Activated naive CD8-positive, alpha-beta T cell treated with anti-CD3 and anti-CD28 coated beads, Interleukin-2, amount 10 ng/mL, durations not matched to agents 7 days and 5 days (primary cell): Measurements from ENCODE around the gene SAPCD2. TPM values are rescaled to one million over a fixed set of nuclear protein-coding genes. Genes with fewer than 3 reads are reported as not detected.
A peak's percentile ranks its signal among the peaks of the same experiment; 100 is the strongest.
"Not testable (repeated sequence)": the region's sequence is repeated elsewhere in the genome, so short reads cannot be mapped to it uniquely, and the experiment has no call there.

Experiments used
- ATAC-seq: fragments of 150-1000 bp; cut with Tn5 transposase; one replicate; pipeline ENCODE4 v1.10.0; 2021; ENCODE audit warnings: low read depth, moderate library complexity
- POLR2A ChIA-PET: fragments of 350-600 bp; sonication (Branson Sonifier 250); formaldehyde crosslinking; loops from one replicate; lab custom pipeline; 2021; ENCODE audit warnings: antibody characterized with exemption; lab: Charles Lee
- DNase-seq: peaks from one replicate; pipeline ENCODE4 v3.0.0; 2021
- H3K27ac Mint-ChIP-seq: one replicate; pipeline ENCODE4 v1.8.0; 2022; ENCODE audit warnings: mild to moderate bottlenecking, mixed read lengths
- H3K27me3 Mint-ChIP-seq: one replicate; pipeline ENCODE4 v1.8.0; 2022; ENCODE audit warnings: mild to moderate bottlenecking, moderate library complexity, mixed read lengths
- H3K36me3 Mint-ChIP-seq: one replicate; pipeline ENCODE4 v1.8.0; 2021; ENCODE audit warnings: mild to moderate bottlenecking, mixed read lengths
- H3K4me1 Mint-ChIP-seq: one replicate; pipeline ENCODE4 v1.8.0; 2021; ENCODE audit warnings: mixed read lengths
- H3K4me3 Mint-ChIP-seq: one replicate; pipeline ENCODE4 v1.8.0; 2022; ENCODE audit warnings: mild to moderate bottlenecking, moderate library complexity, mixed read lengths
- H3K9me3 Mint-ChIP-seq: one replicate; pipeline ENCODE4 v1.8.0; 2021; ENCODE audit warnings: mixed read lengths
- total RNA-seq, 2 experiments: library from RNA; stranded (reverse); gene quantifications; one replicate each; pipeline ENCODE4 v1.2.3, GENCODE V29; 2021

SAPCD2 gene
- total RNA-seq: 10 to 100 TPM; 26.4 to 30.0 TPM

- H3K4me3 Mint-ChIP-seq: peak within 1 kb of the TSS; percentile 82
- POLR2A ChIA-PET: interaction anchor here (0.6 to 5.4 kb wide), 34 partner anchors 8 to 950 kb away, joined by 3 to 75 read pairs (median 4); partner anchors contain the start of genes ABCA2, ANAPC2, CYSRT1 and ENTPD2
- H3K4me1 Mint-ChIP-seq: peaks cover 22% of the 10 kb centered on the region
- no peaks in the 10 kb centered on the region for H3K27me3 Mint-ChIP-seq
- ATAC-seq: peak; percentile 90
- H3K9me3 Mint-ChIP-seq: no peaks in the 10 kb centered on the region
- peak within 1 kb of the TSS; percentile 91 for H3K27ac Mint-ChIP-seq
- H3K36me3 Mint-ChIP-seq: no peaks in the 10 kb centered on the region
- DNase-seq: peak; percentile 90
Measured at GRCh38 chr9:137070201-137070905, at the start of gene SAPCD2. Gene SAPCD2, minus strand, starts transcription at chr9:137070557. Its CDS starts 97 bp downstream, at chr9:137070460.

- not testable (repeated sequence) for H3K4me3 Mint-ChIP-seq, ATAC-seq, H3K9me3 Mint-ChIP-seq, H3K27me3 Mint-ChIP-seq, H3K27ac Mint-ChIP-seq, DNase-seq, H3K4me1 Mint-ChIP-seq, H3K36me3 Mint-ChIP-seq
- POLR2A ChIA-PET: interaction anchor here (0.6 to 0.8 kb wide), 3 partner anchors 37 to 311 kb away, joined by 3 to 5 read pairs (median 3); no protein-coding TSS in a partner anchor
Measured at GRCh38 chr9:137118092-137118603, 47.8 kb upstream of the SAPCD2 start.

DNA sequence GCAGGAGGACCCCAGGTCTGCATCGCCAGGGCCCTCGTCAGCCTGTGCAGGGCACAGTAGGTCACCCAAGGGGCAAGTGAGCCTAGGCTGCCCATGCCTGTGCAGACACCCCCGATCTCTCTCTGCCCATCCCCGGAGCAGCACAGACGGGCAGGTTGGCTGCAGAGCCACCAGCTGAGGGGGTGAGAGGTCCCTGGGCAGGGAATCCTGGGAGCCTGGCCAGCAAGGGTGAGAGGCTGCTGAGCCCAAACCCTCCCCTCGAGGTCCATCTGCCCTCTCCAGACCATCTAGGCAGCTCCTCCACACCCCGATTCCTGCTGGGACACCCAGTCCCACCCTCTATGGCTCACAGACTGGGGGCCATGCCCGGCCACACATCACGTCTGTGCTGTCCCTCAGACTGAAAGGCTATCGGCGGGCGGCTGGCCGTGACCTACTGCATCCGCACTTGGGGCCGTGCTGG is 46.9 kb upstream of the SAPCD2 start:
- ATAC-seq (no peak), DNase-seq (no peak)
- Mint-ChIP-seq H3K27me3 (no peaks in the 10 kb centered on the region), H3K4me3 (no peak overlapping the region), H3K36me3 (no peaks in the 10 kb centered on the region), H3K27ac (no peak overlapping the region), H3K9me3 (no peaks in the 10 kb centered on the region), H3K4me1 (peaks cover 3% of the 10 kb centered on the region)
- POLR2A ChIA-PET: interaction anchor here (0.8 kb wide), 2 partner anchors 124 to 286 kb away, joined by 3 to 5 read pairs; partner anchors contain the start of gene TUBB4B

- H3K4me3 Mint-ChIP-seq: no peak overlapping the region
- no peaks in the 10 kb centered on the region for H3K9me3 Mint-ChIP-seq
- no peaks in the 10 kb centered on the region for H3K36me3 Mint-ChIP-seq
Measured at GRCh38 chr9:137116728-137117127, 46.4 kb upstream of the SAPCD2 start.

GRCh38 chr9:137116027-137116507 is 45.7 kb upstream of the SAPCD2 start:
- H3K9me3 Mint-ChIP-seq: no peaks in the 10 kb centered on the region
- POLR2A ChIA-PET: interaction anchor here (2.4 to 3.6 kb wide), 2 partner anchors 20 to 73 kb away, joined by 11 to 28 read pairs; partner anchors contain the start of genes ANAPC2 and SSNA1
- H3K27me3 Mint-ChIP-seq: no peaks in the 10 kb centered on the region
- no peak overlapping the region for H3K4me3 Mint-ChIP-seq
- ATAC-seq (no peak), DNase-seq (no peak)
- H3K27ac Mint-ChIP-seq: no peak overlapping the region
- no peaks in the 10 kb centered on the region for H3K36me3 Mint-ChIP-seq
- peaks cover 3% of the 10 kb centered on the region for H3K4me1 Mint-ChIP-seq

More at GRCh38 chr9:137116728-137117127, 46.4 kb upstream of the SAPCD2 start:
- no peak overlapping the region for H3K27ac Mint-ChIP-seq
- POLR2A ChIA-PET: interaction anchor here (0.8 kb wide), 1 partner anchor 124 kb away, joined by 3 read pairs; the partner anchor contains the start of gene TUBB4B
- ATAC-seq: no peak
- no peak for DNase-seq
- peaks cover 3% of the 10 kb centered on the region for H3K4me1 Mint-ChIP-seq
- H3K27me3 Mint-ChIP-seq: no peaks in the 10 kb centered on the region

GRCh38 chr9:137115394-137116026 is 45.2 kb upstream of the SAPCD2 start:
- ATAC-seq (no peak), DNase-seq (no peak)
- Mint-ChIP-seq H3K4me1 (peaks cover 3% of the 10 kb centered on the region), H3K36me3 (peaks cover 3% of the 10 kb centered on the region), H3K4me3 (peak overlapping the region; percentile 25), H3K27me3 (no peaks in the 10 kb centered on the region), H3K9me3 (no peaks in the 10 kb centered on the region), H3K27ac (no peak overlapping the region)
- POLR2A ChIA-PET: interaction anchor here (0.7 to 3.6 kb wide), 9 partner anchors 14 to 125 kb away, joined by 3 to 28 read pairs (median 7); partner anchors contain the start of genes ANAPC2, MAN1B1, RNF224 and SAPCD2

GRCh38 chr9:137114613-137115393 is 44.4 kb upstream of the SAPCD2 start, which contains the start of gene DPP7:
Gene DPP7, minus strand, starts transcription at chr9:137114733. Its CDS starts 20 bp downstream, at chr9:137114713.
- POLR2A ChIA-PET: interaction anchor here (0.7 to 3.6 kb wide), 11 partner anchors 15 to 126 kb away, joined by 3 to 28 read pairs (median 7); partner anchors contain the start of genes ANAPC2, MAN1B1, RNF224 and SAPCD2
- peak within 1 kb of the TSS; percentile 52 for H3K27ac Mint-ChIP-seq
- no peaks in the 10 kb centered on the region for H3K9me3 Mint-ChIP-seq
- H3K36me3 Mint-ChIP-seq: peaks cover 3% of the 10 kb centered on the region
- ATAC-seq (peak; percentile 89), DNase-seq (peak; percentile 91)
- H3K4me3 Mint-ChIP-seq: peak within 1 kb of the TSS; percentile 74
- no peaks in the 10 kb centered on the region for H3K27me3 Mint-ChIP-seq
- peaks cover 3% of the 10 kb centered on the region for H3K4me1 Mint-ChIP-seq

DNA sequence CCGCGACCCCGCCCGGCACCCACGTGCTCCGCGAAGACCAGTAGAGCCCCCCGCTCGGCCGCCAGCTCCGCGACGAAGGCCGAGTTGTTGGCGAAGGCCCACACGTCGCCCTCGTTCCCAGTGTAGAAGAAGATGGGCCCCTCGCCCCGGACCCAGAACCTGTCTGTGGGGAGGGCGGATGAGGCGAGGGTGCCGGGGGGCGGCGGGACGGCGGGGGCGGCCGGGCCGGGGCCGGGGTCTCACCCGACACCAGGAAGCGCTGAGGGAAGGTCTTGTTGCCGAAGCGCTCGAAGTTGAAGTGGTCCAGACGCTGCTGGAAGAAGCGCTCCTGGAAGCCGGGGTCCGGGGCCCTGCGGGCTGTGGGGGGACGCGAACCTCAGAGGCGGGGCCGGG is 43.9 kb upstream of the SAPCD2 start:
- DNase-seq (no peak), ATAC-seq (peak; percentile 35)
- POLR2A ChIA-PET: interaction anchor here (1.1 to 3.6 kb wide), 8 partner anchors 15 to 126 kb away, joined by 3 to 28 read pairs (median 9); partner anchors contain the start of genes ANAPC2, MAN1B1, SAPCD2 and SSNA1
- Mint-ChIP-seq H3K4me3 (peak overlapping the region; percentile 62), H3K27ac (no peak overlapping the region), H3K9me3 (no peaks in the 10 kb centered on the region), H3K27me3 (no peaks in the 10 kb centered on the region), H3K4me1 (peaks cover 3% of the 10 kb centered on the region), H3K36me3 (peaks cover 3% of the 10 kb centered on the region)

- Mint-ChIP-seq H3K27me3 (no peaks in the 10 kb centered on the region), H3K9me3 (no peaks in the 10 kb centered on the region), H3K27ac (peak overlapping the region; percentile 52), H3K4me1 (no peaks in the 10 kb centered on the region), H3K36me3 (peaks cover 3% of the 10 kb centered on the region), H3K4me3 (peak overlapping the region; percentile 74)
- POLR2A ChIA-PET: interaction anchor here (0.6 to 3.6 kb wide), 6 partner anchors 17 to 127 kb away, joined by 4 to 28 read pairs (median 8); partner anchors contain the start of genes ANAPC2, MAN1B1, SAPCD2 and SSNA1
- DNase-seq: no peak
- peak; percentile 41 for ATAC-seq
Measured at GRCh38 chr9:137113385-137114159, 43.2 kb upstream of the SAPCD2 start.

GRCh38 chr9:137112564-137113384 is 42.4 kb upstream of the SAPCD2 start:
- H3K9me3 Mint-ChIP-seq: no peaks in the 10 kb centered on the region
- POLR2A ChIA-PET: interaction anchor here (1.1 to 3.6 kb wide), 3 partner anchors 16 to 42 kb away, joined by 4 to 28 read pairs (median 12); partner anchors contain the start of genes MAN1B1 and SAPCD2
- H3K27ac Mint-ChIP-seq: peak overlapping the region; percentile 51
- peaks cover 3% of the 10 kb centered on the region for H3K36me3 Mint-ChIP-seq
- peak overlapping the region; percentile 74 for H3K4me3 Mint-ChIP-seq
- no peaks in the 10 kb centered on the region for H3K27me3 Mint-ChIP-seq
- no peak for ATAC-seq
- no peak for DNase-seq
- no peaks in the 10 kb centered on the region for H3K4me1 Mint-ChIP-seq
